Liver (tissue), 9 donors: ENCODE results near the gene RABL2B. TPM values are rescaled to one million over a fixed set of nuclear protein-coding genes. Genes with fewer than 3 reads are reported as not detected.
A peak's percentile ranks its signal among the peaks of the same experiment; 100 is the strongest.

Source experiments
- DNase-seq: peaks from one replicate; pipeline ENCODE4 v3.0.0-alpha.2; 2017; ENCODE audit warnings: low spot score
- H3K27ac ChIP-seq, 2 donors: one replicate each; pipeline ENCODE4 v1.7.0; 2013; ENCODE audit warnings: inconsistent platforms in 2 of 2, low read length in 2 of 2, control low read depth in 1 of 2, low read depth in 1 of 2, mild to moderate bottlenecking in 1 of 2
- H3K27me3 ChIP-seq, 4 donors: one replicate each; pipeline versions ENCODE4 v1.6.1 to v1.7.0; 2013; ENCODE audit warnings: low read length in 3 of 4, inconsistent platforms in 1 of 4, mild to moderate bottlenecking in 1 of 4, moderate library complexity in 1 of 4; ENCODE audit not compliant: control insufficient read depth in 4 of 4, insufficient read depth in 4 of 4
- H3K36me3 ChIP-seq, 4 donors: one replicate each; pipeline versions ENCODE4 v1.6.1 to v1.7.0; 2013; ENCODE audit warnings: low read length in 3 of 4, mild to moderate bottlenecking in 3 of 4, low read depth in 1 of 4, moderate library complexity in 1 of 4; ENCODE audit not compliant: control insufficient read depth in 4 of 4, insufficient read depth in 3 of 4
- H3K4me1 ChIP-seq, 4 donors: one replicate each; pipeline versions ENCODE4 v1.6.1 to v1.7.0; 2013; ENCODE audit warnings: low read length in 3 of 4, mild to moderate bottlenecking in 3 of 4, moderate library complexity in 1 of 4; ENCODE audit not compliant: control insufficient read depth in 4 of 4, insufficient read depth in 4 of 4
- H3K4me3 ChIP-seq, 3 donors: one replicate each; pipeline versions ENCODE4 v1.6.1 to v1.7.0; 2013; ENCODE audit warnings: low read length in 3 of 3, control low read depth in 1 of 3, low read depth in 1 of 3, mild to moderate bottlenecking in 1 of 3
- H3K9ac ChIP-seq, 2 donors: one replicate each; pipeline ENCODE4 v1.7.0; 2013; ENCODE audit warnings: low read length in 2 of 2, mild to moderate bottlenecking in 2 of 2, moderate library complexity in 2 of 2, control low read depth in 1 of 2, low read depth in 1 of 2
- H3K9me3 ChIP-seq, 4 donors: one replicate each; pipeline versions ENCODE4 v1.6.1 to v1.7.0; 2013; ENCODE audit warnings: low read length in 3 of 4; ENCODE audit not compliant: control insufficient read depth in 4 of 4
- EGR1 ChIP-seq, 2 donors: IDR thresholded peaks; 2 replicates each; pipeline ENCODE4 v1.6.1; 2016 to 2018; ENCODE audit warnings: antibody characterized with exemption in 2 of 2, low read depth in 2 of 2
- GABPA ChIP-seq, 2 donors: IDR thresholded peaks in 1 of 2; conservative IDR thresholded peaks in 1 of 2; 2 replicates each; pipeline ENCODE4 v1.6.1; 2016; ENCODE audit warnings: antibody characterized with exemption in 2 of 2, mild to moderate bottlenecking in 1 of 2, moderate library complexity in 1 of 2
- HNF4A ChIP-seq, 2 donors: conservative IDR thresholded peaks; 2 replicates each; pipeline ENCODE4 v1.6.1; 2016; ENCODE audit warnings: antibody characterized with exemption in 2 of 2, mild to moderate bottlenecking in 2 of 2
- JUND ChIP-seq, 2 donors: IDR thresholded peaks; 2 replicates each; pipeline ENCODE4 v1.6.1; 2016; ENCODE audit warnings: antibody characterized with exemption in 2 of 2
- RAD21 ChIP-seq, 2 donors: IDR thresholded peaks; 2 replicates each; pipeline ENCODE4 v1.6.1; 2016; ENCODE audit warnings: antibody characterized with exemption in 2 of 2, mild to moderate bottlenecking in 2 of 2
- RXRA ChIP-seq, 2 donors: IDR thresholded peaks; 2 replicates each; pipeline ENCODE4 v1.6.1; 2017 to 2018; ENCODE audit warnings: antibody characterized with exemption in 2 of 2, mild to moderate bottlenecking in 1 of 2
- SP1 ChIP-seq: IDR thresholded peaks from 2 replicates; pipeline ENCODE4 v1.6.1; 2018; ENCODE audit warnings: antibody characterized with exemption, mild to moderate bottlenecking
- YY1 ChIP-seq: IDR thresholded peaks from 2 replicates; pipeline ENCODE4 v1.6.1; 2016; ENCODE audit warnings: antibody characterized with exemption, mild to moderate bottlenecking
- WGBS: extraction: QIAGEN DNeasy Blood & Tissue Kit; methylation state at CpG from one replicate; pipeline ENCODE4 v1.1.7; 2013; 5-methylcytosine and 5-hydroxymethylcytosine counted together
- polyA plus RNA-seq, 2 donors: library from polyadenylated mRNA; stranded (reverse) in 1 of 2; unstranded in 1 of 2; fragments of 200-250 nt in 1 of 2; fragments of >200 nt in 1 of 2; fragmentation: Nextera tagmentation in 1 of 2; extraction: Ambion mirVana in 1 of 2; gene quantifications; one replicate each; pipeline versions ENCODE4 v1.2.1 to v1.2.3, GENCODE V29; 2013 to 2015
- total RNA-seq, 2 donors: library from RNA; depleted of rRNA; stranded (reverse); fragments of >200 nt; gene quantifications; one replicate each; pipeline ENCODE4 v1.2.3, GENCODE V29; 2014
- TF ChIP-seq, protein P1 (sequence below): IDR thresholded peaks from 2 replicates; pipeline ENCODE4 v1.6.1; 2016; ENCODE audit warnings: antibody characterized with exemption
- TF ChIP-seq, protein P2 (sequence below): fragments of 150-350 bp; IDR thresholded peaks from 2 replicates; pipeline ENCODE4 v1.5.1; 2017; ENCODE audit warnings: improper control_type of control experiment, low read depth, low read length; ENCODE audit not compliant: missing input control
- donor health status: healthy.
- donor health status: healthy.
- donor health status: healthy.
- donor health status: healthy.
- donor health status: healthy.

Gene RABL2B
- total and polyA plus RNA-seq, 4 donors: 4.2 to 6.7 (median 5.5) TPM

DNA sequence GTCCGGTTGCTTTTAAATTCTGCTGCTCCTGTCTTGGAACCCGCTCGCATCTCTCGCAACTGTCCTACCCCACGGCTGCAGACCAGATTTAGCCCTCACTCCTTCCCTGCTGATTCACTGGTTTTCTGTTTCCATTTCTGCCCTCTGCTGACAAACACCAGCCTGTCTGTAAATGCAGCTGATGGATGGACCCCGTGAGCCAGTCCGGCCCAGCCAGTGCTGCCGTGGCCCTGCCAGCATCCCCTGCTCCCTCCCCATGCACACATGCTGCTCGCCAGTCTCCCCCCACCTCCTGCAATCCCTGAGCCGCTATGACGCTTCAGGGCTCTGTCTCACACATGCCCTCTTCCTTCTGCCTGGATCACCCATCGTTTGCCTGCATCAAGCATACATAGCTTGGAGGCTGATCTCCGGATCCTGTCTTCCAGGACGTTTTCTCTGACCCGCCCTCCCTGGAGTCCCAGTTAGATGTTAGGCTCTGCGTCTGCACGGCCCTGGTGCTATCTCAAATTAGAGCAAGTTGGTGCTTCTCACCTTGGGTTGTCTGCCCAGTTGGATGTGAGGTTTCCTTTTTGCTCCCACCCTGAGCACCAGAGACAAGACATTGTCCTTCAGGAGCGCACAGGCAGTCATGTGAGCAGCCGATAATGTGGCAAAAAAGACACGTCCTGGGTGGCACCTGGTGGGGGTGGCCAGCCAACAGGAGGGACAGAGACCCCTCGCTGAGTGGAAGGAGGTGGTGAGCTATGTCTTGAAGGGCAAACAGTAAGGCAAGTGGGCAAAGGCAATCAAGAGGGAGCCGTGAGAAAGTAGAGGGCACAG lies 49.7 kb downstream of the RABL2B start:
- no peak overlapping the region for H3K9ac ChIP-seq
- TF ChIP-seq YY1 (no peak), SP1 (no peak), GABPA (IDR thresholded peaks at IDR 0.05 in 1 of 2, conservative IDR thresholded peaks at IDR 0.05 in 1 of 2) (no peak), JUND (IDR thresholded peaks at IDR 0.05) (no peak)
- H3K4me1 ChIP-seq: peaks cover 0 to 8% (median 0%) of the 10 kb centered on the region in 4 donors
- no peak overlapping the region for H3K4me3 ChIP-seq
- WGBS: 63% methylated on average over 22 of the region's 22 CpGs
- H3K36me3 ChIP-seq: peaks cover 0 to 2% (median 0%) of the 10 kb centered on the region in 4 donors
- DNase-seq: no peak
- H3K27ac ChIP-seq: no peak overlapping the region
- no peaks in the 10 kb centered on the region for H3K27me3 ChIP-seq
- H3K9me3 ChIP-seq: no peaks in the 10 kb centered on the region

DNA sequence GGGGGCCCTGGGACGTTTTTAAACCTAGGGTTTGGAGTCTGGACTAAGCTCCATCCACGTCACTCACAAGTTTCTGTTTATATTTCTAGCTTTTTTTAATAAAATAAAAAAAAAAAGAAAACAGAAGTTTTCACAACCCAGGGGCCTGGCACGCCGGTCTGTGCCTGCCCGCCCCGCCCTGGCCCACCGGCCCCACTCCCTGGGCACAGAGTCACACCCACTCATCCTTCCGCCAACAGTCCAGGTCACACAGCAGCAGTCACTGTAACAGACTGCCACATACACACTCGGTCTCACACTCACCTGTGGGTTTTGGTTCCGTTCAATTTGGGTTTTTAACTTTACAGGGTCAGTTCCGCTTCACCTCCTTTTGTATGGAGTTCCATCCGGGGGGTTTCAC lies 50.8 kb downstream of the RABL2B start:
- Histone ChIP-seq H3K27ac (no peak overlapping the region), H3K9me3 (no peaks in the 10 kb centered on the region), H3K36me3 (peaks cover 0 to 2% (median 0%) of the 10 kb centered on the region in 4 donors), H3K4me1 (peaks cover 0 to 8% (median 0%) of the 10 kb centered on the region in 4 donors), H3K4me3 (no peak overlapping the region), H3K9ac (no peak overlapping the region), H3K27me3 (no peaks in the 10 kb centered on the region)
- no peak for DNase-seq
- TF ChIP-seq HNF4A (conservative IDR thresholded peaks at IDR 0.05) (no peak), RXRA (IDR thresholded peaks at IDR 0.05) (no peak), EGR1 (IDR thresholded peaks at IDR 0.05; ENCODE audit: low read depth in 2 of 2) (no peak)
- TF ChIP-seq, protein P1, sequence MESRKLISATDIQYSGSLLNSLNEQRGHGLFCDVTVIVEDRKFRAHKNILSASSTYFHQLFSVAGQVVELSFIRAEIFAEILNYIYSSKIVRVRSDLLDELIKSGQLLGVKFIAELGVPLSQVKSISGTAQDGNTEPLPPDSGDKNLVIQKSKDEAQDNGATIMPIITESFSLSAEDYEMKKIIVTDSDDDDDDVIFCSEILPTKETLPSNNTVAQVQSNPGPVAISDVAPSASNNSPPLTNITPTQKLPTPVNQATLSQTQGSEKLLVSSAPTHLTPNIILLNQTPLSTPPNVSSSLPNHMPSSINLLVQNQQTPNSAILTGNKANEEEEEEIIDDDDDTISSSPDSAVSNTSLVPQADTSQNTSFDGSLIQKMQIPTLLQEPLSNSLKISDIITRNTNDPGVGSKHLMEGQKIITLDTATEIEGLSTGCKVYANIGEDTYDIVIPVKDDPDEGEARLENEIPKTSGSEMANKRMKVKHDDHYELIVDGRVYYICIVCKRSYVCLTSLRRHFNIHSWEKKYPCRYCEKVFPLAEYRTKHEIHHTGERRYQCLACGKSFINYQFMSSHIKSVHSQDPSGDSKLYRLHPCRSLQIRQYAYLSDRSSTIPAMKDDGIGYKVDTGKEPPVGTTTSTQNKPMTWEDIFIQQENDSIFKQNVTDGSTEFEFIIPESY: no peak
- TF ChIP-seq, protein P2, sequence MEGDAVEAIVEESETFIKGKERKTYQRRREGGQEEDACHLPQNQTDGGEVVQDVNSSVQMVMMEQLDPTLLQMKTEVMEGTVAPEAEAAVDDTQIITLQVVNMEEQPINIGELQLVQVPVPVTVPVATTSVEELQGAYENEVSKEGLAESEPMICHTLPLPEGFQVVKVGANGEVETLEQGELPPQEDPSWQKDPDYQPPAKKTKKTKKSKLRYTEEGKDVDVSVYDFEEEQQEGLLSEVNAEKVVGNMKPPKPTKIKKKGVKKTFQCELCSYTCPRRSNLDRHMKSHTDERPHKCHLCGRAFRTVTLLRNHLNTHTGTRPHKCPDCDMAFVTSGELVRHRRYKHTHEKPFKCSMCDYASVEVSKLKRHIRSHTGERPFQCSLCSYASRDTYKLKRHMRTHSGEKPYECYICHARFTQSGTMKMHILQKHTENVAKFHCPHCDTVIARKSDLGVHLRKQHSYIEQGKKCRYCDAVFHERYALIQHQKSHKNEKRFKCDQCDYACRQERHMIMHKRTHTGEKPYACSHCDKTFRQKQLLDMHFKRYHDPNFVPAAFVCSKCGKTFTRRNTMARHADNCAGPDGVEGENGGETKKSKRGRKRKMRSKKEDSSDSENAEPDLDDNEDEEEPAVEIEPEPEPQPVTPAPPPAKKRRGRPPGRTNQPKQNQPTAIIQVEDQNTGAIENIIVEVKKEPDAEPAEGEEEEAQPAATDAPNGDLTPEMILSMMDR: no peak
- 75% methylated on average over 12 of the region's 12 CpGs for WGBS

- no peaks in the 10 kb centered on the region for H3K27me3 ChIP-seq
- H3K9me3 ChIP-seq: no peaks in the 10 kb centered on the region
- 48% methylated on average over 32 of the region's 32 CpGs for WGBS
- no peak overlapping the region for H3K9ac ChIP-seq
- peak; percentile 51 for DNase-seq
- H3K4me3 ChIP-seq: no peak overlapping the region
- H3K27ac ChIP-seq: no peak overlapping the region
- peaks cover 0 to 5% (median 0%) of the 10 kb centered on the region in 4 donors for H3K36me3 ChIP-seq
- TF ChIP-seq HNF4A (conservative IDR thresholded peaks at IDR 0.05) (no peak), RAD21 (IDR thresholded peaks at IDR 0.05) (peak; percentile 84 to 87)
- TF ChIP-seq, protein P2: peak; percentile 70
- peaks cover 0 to 10% (median 0%) of the 10 kb centered on the region in 4 donors for H3K4me1 ChIP-seq
Observed at GRCh38 chr22:50731811-50732624, 51.4 kb downstream of the RABL2B start.
